ENCODE data around the gene RIC8B.
"Not testable (repeated sequence)": the region's sequence is repeated elsewhere in the genome, so short reads cannot be mapped to it uniquely, and the experiment has no call there.

RIC8B gene

GRCh38 chr12:106774005-106774807 is at the start of gene RIC8B:
RIC8B (plus strand) TSS chr12:106774682; CDS start chr12:106774746, 64 bp downstream.
- DNase-seq: peak; percentile 90

- DNase-seq: no peak
These were observed 49.5 kb upstream of the RIC8B start for GRCh38 chr12:106724934-106725333.

- DNase-seq: not testable (repeated sequence)
These were observed 47.8 kb upstream of the RIC8B start for GRCh38 chr12:106726603-106727202.

- no peak for DNase-seq
These were observed 44.9 kb upstream of the RIC8B start for GRCh38 chr12:106729611-106730010.

GRCh38 chr12:106732890-106733289 is 41.6 kb upstream of the RIC8B start:
- no peak for DNase-seq

GRCh38 chr12:106733660-106734059 is 40.8 kb upstream of the RIC8B start:
- DNase-seq: no peak

- DNase-seq: peak; percentile 51
These were observed 38.2 kb upstream of the RIC8B start for GRCh38 chr12:106736051-106736957.

GRCh38 chr12:106739318-106739717 is 35.2 kb upstream of the RIC8B start:
- no peak for DNase-seq

- no peak for DNase-seq
These were observed 34.5 kb upstream of the RIC8B start for GRCh38 chr12:106739815-106740530.

GRCh38 chr12:106740818-106741217 is 33.7 kb upstream of the RIC8B start:
- DNase-seq: no peak

- no peak for DNase-seq
These were observed 33.2 kb upstream of the RIC8B start for GRCh38 chr12:106741247-106741646.

- DNase-seq: no peak
These were observed 31.1 kb upstream of the RIC8B start for GRCh38 chr12:106743270-106743988.

GRCh38 chr12:106744600-106744999 is 29.9 kb upstream of the RIC8B start:
- no peak for DNase-seq

GRCh38 chr12:106745181-106745745 is 29.2 kb upstream of the RIC8B start:
- no peak for DNase-seq

GRCh38 chr12:106747973-106748436 is 26.5 kb upstream of the RIC8B start:
- DNase-seq: peak; percentile 82

GRCh38 chr12:106750524-106750923 is 24.0 kb upstream of the RIC8B start:
- peak; percentile 21 for DNase-seq

GRCh38 chr12:106753526-106753925 is 21.0 kb upstream of the RIC8B start:
- peak; percentile 52 for DNase-seq

GRCh38 chr12:106754331-106754730 is 20.2 kb upstream of the RIC8B start:
- no peak for DNase-seq

- DNase-seq: no peak
These were observed 16.7 kb upstream of the RIC8B start for GRCh38 chr12:106757623-106758348.

GRCh38 chr12:106758349-106759110 is 16.0 kb upstream of the RIC8B start:
- no peak for DNase-seq

Measured in CD4-positive, alpha-beta T cell treated with Interleukin-21 for 1 hour (primary cell).